ENCODE measurements around the gene GPRIN2. TPM values are rescaled to one million over a fixed set of nuclear protein-coding genes. Genes with fewer than 3 reads are reported as not detected.
"Not testable (repeated sequence)": the region's sequence is repeated elsewhere in the genome, so short reads cannot be mapped to it uniquely, and the experiment has no call there.

Gene GPRIN2
- total and polyA plus RNA-seq, 4 donors = 0.09 to 1.3 (median 0.15) TPM; not detected in 1

DNA sequence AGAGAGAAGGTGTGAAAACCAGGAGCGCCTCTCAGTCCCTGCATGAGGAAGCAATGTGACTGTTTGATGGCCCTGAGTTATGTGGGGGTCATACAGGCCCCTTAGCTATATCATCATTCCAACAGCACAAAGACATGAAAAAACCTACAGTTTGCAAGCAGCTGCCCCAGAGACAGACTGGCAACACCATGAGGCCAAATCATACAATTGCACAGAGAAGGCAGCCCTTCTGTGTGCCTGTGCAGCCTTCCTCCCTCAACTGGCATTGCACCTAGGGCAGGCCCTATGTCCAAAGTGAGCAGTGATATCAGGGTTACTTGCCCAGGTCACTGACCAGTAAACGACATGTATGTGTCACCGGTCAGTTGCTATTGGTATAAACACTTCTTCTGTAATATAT is 41.6 kb downstream of the GPRIN2 start:
- H3K27ac ChIP-seq (ENCODE audit: low read depth in 1 of 2, low read length in 2 of 2) = no peak overlapping the region
- TF ChIP-seq, protein P1, sequence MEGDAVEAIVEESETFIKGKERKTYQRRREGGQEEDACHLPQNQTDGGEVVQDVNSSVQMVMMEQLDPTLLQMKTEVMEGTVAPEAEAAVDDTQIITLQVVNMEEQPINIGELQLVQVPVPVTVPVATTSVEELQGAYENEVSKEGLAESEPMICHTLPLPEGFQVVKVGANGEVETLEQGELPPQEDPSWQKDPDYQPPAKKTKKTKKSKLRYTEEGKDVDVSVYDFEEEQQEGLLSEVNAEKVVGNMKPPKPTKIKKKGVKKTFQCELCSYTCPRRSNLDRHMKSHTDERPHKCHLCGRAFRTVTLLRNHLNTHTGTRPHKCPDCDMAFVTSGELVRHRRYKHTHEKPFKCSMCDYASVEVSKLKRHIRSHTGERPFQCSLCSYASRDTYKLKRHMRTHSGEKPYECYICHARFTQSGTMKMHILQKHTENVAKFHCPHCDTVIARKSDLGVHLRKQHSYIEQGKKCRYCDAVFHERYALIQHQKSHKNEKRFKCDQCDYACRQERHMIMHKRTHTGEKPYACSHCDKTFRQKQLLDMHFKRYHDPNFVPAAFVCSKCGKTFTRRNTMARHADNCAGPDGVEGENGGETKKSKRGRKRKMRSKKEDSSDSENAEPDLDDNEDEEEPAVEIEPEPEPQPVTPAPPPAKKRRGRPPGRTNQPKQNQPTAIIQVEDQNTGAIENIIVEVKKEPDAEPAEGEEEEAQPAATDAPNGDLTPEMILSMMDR (IDR thresholded peaks at IDR 0.05; ENCODE audit: low read depth, low read length, missing input control) = no peak
- TF ChIP-seq HNF4G (IDR thresholded peaks at IDR 0.05) = no peak
- TF ChIP-seq, protein P2, sequence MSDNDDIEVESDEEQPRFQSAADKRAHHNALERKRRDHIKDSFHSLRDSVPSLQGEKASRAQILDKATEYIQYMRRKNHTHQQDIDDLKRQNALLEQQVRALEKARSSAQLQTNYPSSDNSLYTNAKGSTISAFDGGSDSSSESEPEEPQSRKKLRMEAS (IDR thresholded peaks at IDR 0.05) = no peak
- TF ChIP-seq, protein P3, sequence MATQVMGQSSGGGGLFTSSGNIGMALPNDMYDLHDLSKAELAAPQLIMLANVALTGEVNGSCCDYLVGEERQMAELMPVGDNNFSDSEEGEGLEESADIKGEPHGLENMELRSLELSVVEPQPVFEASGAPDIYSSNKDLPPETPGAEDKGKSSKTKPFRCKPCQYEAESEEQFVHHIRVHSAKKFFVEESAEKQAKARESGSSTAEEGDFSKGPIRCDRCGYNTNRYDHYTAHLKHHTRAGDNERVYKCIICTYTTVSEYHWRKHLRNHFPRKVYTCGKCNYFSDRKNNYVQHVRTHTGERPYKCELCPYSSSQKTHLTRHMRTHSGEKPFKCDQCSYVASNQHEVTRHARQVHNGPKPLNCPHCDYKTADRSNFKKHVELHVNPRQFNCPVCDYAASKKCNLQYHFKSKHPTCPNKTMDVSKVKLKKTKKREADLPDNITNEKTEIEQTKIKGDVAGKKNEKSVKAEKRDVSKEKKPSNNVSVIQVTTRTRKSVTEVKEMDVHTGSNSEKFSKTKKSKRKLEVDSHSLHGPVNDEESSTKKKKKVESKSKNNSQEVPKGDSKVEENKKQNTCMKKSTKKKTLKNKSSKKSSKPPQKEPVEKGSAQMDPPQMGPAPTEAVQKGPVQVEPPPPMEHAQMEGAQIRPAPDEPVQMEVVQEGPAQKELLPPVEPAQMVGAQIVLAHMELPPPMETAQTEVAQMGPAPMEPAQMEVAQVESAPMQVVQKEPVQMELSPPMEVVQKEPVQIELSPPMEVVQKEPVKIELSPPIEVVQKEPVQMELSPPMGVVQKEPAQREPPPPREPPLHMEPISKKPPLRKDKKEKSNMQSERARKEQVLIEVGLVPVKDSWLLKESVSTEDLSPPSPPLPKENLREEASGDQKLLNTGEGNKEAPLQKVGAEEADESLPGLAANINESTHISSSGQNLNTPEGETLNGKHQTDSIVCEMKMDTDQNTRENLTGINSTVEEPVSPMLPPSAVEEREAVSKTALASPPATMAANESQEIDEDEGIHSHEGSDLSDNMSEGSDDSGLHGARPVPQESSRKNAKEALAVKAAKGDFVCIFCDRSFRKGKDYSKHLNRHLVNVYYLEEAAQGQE (IDR thresholded peaks at IDR 0.05) = no peak
- no peak for TF ChIP-seq JUND (IDR thresholded peaks at IDR 0.05)
- TF ChIP-seq, protein P4, sequence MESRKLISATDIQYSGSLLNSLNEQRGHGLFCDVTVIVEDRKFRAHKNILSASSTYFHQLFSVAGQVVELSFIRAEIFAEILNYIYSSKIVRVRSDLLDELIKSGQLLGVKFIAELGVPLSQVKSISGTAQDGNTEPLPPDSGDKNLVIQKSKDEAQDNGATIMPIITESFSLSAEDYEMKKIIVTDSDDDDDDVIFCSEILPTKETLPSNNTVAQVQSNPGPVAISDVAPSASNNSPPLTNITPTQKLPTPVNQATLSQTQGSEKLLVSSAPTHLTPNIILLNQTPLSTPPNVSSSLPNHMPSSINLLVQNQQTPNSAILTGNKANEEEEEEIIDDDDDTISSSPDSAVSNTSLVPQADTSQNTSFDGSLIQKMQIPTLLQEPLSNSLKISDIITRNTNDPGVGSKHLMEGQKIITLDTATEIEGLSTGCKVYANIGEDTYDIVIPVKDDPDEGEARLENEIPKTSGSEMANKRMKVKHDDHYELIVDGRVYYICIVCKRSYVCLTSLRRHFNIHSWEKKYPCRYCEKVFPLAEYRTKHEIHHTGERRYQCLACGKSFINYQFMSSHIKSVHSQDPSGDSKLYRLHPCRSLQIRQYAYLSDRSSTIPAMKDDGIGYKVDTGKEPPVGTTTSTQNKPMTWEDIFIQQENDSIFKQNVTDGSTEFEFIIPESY (IDR thresholded peaks at IDR 0.05) = no peak
- TF ChIP-seq GABPA (IDR thresholded peaks at IDR 0.05 in 1 of 2, conservative IDR thresholded peaks at IDR 0.05 in 1 of 2) = no peak
- no peak for TF ChIP-seq HNF4A (conservative IDR thresholded peaks at IDR 0.05)
- TF ChIP-seq TAF1 (conservative IDR thresholded peaks at IDR 0.05) = no peak
- TF ChIP-seq FOXA1 (IDR thresholded peaks at IDR 0.05) = no peak
- no peak for TF ChIP-seq SP1 (IDR thresholded peaks at IDR 0.05)
- no peak for DNase-seq (ENCODE audit: low spot score)
- no peaks in the 10 kb centered on the region for H3K27me3 ChIP-seq (ENCODE audit: control insufficient read depth in 4 of 4, insufficient read depth in 4 of 4, low read length in 3 of 4)
- H3K36me3 ChIP-seq (ENCODE audit: control insufficient read depth in 4 of 4, insufficient read depth in 3 of 4, low read depth in 1 of 4, low read length in 3 of 4) = no peaks in the 10 kb centered on the region
- no peaks in the 10 kb centered on the region for H3K4me1 ChIP-seq (ENCODE audit: control insufficient read depth in 4 of 4, insufficient read depth in 4 of 4, low read length in 3 of 4)
- H3K9ac ChIP-seq (ENCODE audit: low read depth in 1 of 2, low read length in 2 of 2) = no peak overlapping the region
- 91% methylated on average over 3 of the region's 3 CpGs for WGBS
- H3K4me3 ChIP-seq (ENCODE audit: low read depth in 1 of 3, low read length in 3 of 3) = no peak overlapping the region
- H3K9me3 ChIP-seq (ENCODE audit: control insufficient read depth in 4 of 4, low read length in 3 of 4) = no peaks in the 10 kb centered on the region

DNA sequence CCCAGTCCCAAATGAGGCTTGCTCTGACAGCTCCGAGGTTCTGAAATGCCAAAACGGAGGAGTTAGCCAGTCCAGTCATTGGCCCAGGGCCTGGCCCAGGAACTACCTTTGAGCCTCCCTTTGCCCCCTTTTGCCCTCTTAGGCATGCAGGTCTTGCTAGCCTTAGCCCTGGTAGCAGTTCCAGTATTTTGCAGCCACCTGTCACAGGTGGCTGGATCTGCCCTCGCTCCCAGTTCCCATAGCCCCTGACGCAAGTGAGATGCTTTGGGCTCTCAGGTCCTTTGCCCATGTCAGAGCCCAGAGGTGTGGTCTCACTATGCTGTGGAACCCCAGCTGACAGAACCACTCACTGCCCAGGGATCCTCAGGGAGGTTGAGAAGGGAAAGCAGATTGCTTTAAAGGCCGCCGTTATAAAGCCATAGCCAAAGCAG is 42.0 kb downstream of the GPRIN2 start:
- no peak for TF ChIP-seq RXRA (IDR thresholded peaks at IDR 0.05)
- TF ChIP-seq HNF4A (conservative IDR thresholded peaks at IDR 0.05) = no peak
- TF ChIP-seq, protein P3 (IDR thresholded peaks at IDR 0.05) = no peak
- TF ChIP-seq, protein P2 (IDR thresholded peaks at IDR 0.05) = no peak
- H3K27ac ChIP-seq (ENCODE audit: low read depth in 1 of 2, low read length in 2 of 2) = no peak overlapping the region
- DNase-seq (ENCODE audit: low spot score) = no peak
- no peak overlapping the region for H3K4me3 ChIP-seq (ENCODE audit: low read depth in 1 of 3, low read length in 3 of 3)
- H3K9ac ChIP-seq (ENCODE audit: low read depth in 1 of 2, low read length in 2 of 2) = no peak overlapping the region
- H3K27me3 ChIP-seq (ENCODE audit: control insufficient read depth in 4 of 4, insufficient read depth in 4 of 4, low read length in 3 of 4) = no peaks in the 10 kb centered on the region
- WGBS = 87% methylated on average over 6 of the region's 6 CpGs
- H3K4me1 ChIP-seq (ENCODE audit: control insufficient read depth in 4 of 4, insufficient read depth in 4 of 4, low read length in 3 of 4) = no peaks in the 10 kb centered on the region
- no peaks in the 10 kb centered on the region for H3K9me3 ChIP-seq (ENCODE audit: control insufficient read depth in 4 of 4, low read length in 3 of 4)
- H3K36me3 ChIP-seq (ENCODE audit: control insufficient read depth in 4 of 4, insufficient read depth in 3 of 4, low read depth in 1 of 4, low read length in 3 of 4) = no peaks in the 10 kb centered on the region

DNA sequence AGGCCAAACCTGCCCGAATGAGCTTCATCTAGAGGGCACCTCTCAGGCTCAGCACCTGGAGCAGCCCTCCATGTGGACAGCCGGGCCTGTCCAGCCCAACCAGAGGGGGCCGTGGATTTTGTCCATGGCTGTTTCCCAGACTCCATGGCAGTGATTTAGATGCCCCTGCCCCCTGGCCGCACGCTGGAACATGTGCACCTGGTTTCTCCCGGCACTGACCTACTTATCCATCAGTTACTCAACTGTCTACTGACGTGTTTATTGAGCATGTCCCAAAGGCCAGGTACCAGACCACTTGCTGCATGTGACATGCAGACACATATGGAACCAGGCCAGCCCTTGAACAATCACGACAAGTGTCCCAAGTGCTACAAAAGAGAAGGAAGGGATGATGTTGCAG is 43.1 kb downstream of the GPRIN2 start:
- not testable (repeated sequence) for H3K27me3 ChIP-seq (ENCODE audit: control insufficient read depth in 4 of 4, insufficient read depth in 4 of 4, low read length in 3 of 4); H3K27ac ChIP-seq (ENCODE audit: low read depth in 1 of 2, low read length in 2 of 2); H3K4me3 ChIP-seq (ENCODE audit: low read depth in 1 of 3, low read length in 3 of 3); H3K36me3 ChIP-seq (ENCODE audit: control insufficient read depth in 4 of 4, insufficient read depth in 3 of 4, low read depth in 1 of 4, low read length in 3 of 4); H3K9ac ChIP-seq (ENCODE audit: low read depth in 1 of 2, low read length in 2 of 2); H3K9me3 ChIP-seq (ENCODE audit: control insufficient read depth in 4 of 4, low read length in 3 of 4); DNase-seq (ENCODE audit: low spot score); H3K4me1 ChIP-seq (ENCODE audit: control insufficient read depth in 4 of 4, insufficient read depth in 4 of 4, low read length in 3 of 4)
- WGBS = no CpG with 5 or more reads among the region's 8 CpGs

DNA sequence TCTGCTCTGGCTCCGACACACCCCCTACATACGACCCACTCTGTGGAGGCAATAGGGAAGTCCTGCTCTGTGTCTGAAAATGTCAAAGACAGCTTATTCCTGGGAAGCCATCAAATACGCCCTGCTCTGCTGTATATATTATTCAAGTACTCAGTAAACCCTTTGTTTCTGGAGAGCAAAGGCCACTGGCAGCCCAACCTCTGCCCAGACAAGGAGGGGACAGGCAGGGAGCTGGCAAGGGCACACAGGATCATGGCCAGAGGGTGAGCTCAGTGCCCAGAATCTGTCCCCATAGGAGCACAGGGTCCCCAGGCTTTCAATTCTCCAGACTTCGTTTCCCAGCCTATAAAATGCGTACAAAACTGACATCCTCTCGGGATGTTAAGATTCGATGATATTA is 43.7 kb downstream of the GPRIN2 start:
- H3K4me3 ChIP-seq (ENCODE audit: low read depth in 1 of 3, low read length in 3 of 3); H3K27me3 ChIP-seq (ENCODE audit: control insufficient read depth in 4 of 4, insufficient read depth in 4 of 4, low read length in 3 of 4); H3K27ac ChIP-seq (ENCODE audit: low read depth in 1 of 2, low read length in 2 of 2); H3K9ac ChIP-seq (ENCODE audit: low read depth in 1 of 2, low read length in 2 of 2); DNase-seq (ENCODE audit: low spot score); H3K4me1 ChIP-seq (ENCODE audit: control insufficient read depth in 4 of 4, insufficient read depth in 4 of 4, low read length in 3 of 4); H3K9me3 ChIP-seq (ENCODE audit: control insufficient read depth in 4 of 4, low read length in 3 of 4); H3K36me3 ChIP-seq (ENCODE audit: control insufficient read depth in 4 of 4, insufficient read depth in 3 of 4, low read depth in 1 of 4, low read length in 3 of 4): not testable (repeated sequence)
- 86% methylated on average over 3 of the region's 7 CpGs for WGBS

All from liver (tissue), 9 donors.